Activated T-helper 1 cell treated with anti-CD3 and anti-CD28 coated beads, Interleukin-12 subunit alpha, Interleukin-12 subunit beta, Interleukin-2, Interleukin-4 antibody, amounts not matched to agents 30 ng/mL and 10 ng/mL and 1 ng/mL, durations not matched to agents 14 hours and 24 hours and 36 hours (primary cell): Measurements from ENCODE around the gene LRFN4. TPM values are rescaled to one million over a fixed set of nuclear protein-coding genes. Genes with fewer than 3 reads are reported as not detected.

Experiments used
- DNase-seq: peaks from one replicate; pipeline ENCODE4 v3.0.0; 2021; ENCODE audit warnings: low spot score
- H3K27ac Mint-ChIP-seq: one replicate; pipeline ENCODE4 v1.8.0; 2021; ENCODE audit warnings: mild to moderate bottlenecking, mixed read lengths
- H3K27me3 Mint-ChIP-seq: one replicate; pipeline ENCODE4 v1.8.0; 2022; ENCODE audit warnings: mild to moderate bottlenecking, moderate library complexity, mixed read lengths; ENCODE audit not compliant: insufficient read depth
- H3K36me3 Mint-ChIP-seq: one replicate; pipeline ENCODE4 v1.8.0; 2021; ENCODE audit warnings: low read depth, mixed read lengths
- H3K4me1 Mint-ChIP-seq: one replicate; pipeline ENCODE4 v1.8.0; 2021; ENCODE audit warnings: low read depth, mixed read lengths
- H3K4me3 Mint-ChIP-seq: one replicate; pipeline ENCODE4 v1.8.0; 2021; ENCODE audit warnings: mild to moderate bottlenecking, moderate library complexity, mixed read lengths
- H3K9me3 Mint-ChIP-seq: one replicate; pipeline ENCODE4 v1.8.0; 2021; ENCODE audit warnings: mixed read lengths
- intact Hi-C: fragments of 100-400 bp; cut with micrococcal nuclease; formaldehyde crosslinking; loops from one replicate; pipeline ENCODE4 v1.15.1; 2024
- total RNA-seq: library from RNA; stranded (reverse); gene quantifications from 2 replicates; pipeline ENCODE4 v1.2.3, GENCODE V29; 2022

LRFN4 gene
- total RNA-seq, 1 donor from 2014 or later, result 49.6 TPM

GRCh38 chr11:66840317-66841091, 16.4 kb upstream of the LRFN4 start:
- Mint-ChIP-seq H3K4me1 (peaks cover 34% of the 10 kb centered on the region), H3K27ac (peak overlapping the region; percentile 63), H3K27me3 (no peaks in the 10 kb centered on the region), H3K9me3 (no peaks in the 10 kb centered on the region), H3K36me3 (peaks cover 20% of the 10 kb centered on the region), H3K4me3 (peak overlapping the region; percentile 5)
- intact Hi-C loops, result loop anchor here (10.0 kb wide), 1 partner anchor 394 kb away; no protein-coding TSS in a partner anchor
- DNase-seq, result no peak

- peaks cover 21% of the 10 kb centered on the region for H3K36me3 Mint-ChIP-seq
- peak overlapping the region; percentile 79 for H3K27ac Mint-ChIP-seq
- peaks cover 32% of the 10 kb centered on the region for H3K4me1 Mint-ChIP-seq
- H3K4me3 Mint-ChIP-seq, result peak overlapping the region; percentile 87
- H3K9me3 Mint-ChIP-seq, result no peaks in the 10 kb centered on the region
- no peaks in the 10 kb centered on the region for H3K27me3 Mint-ChIP-seq
- no peak for DNase-seq
- intact Hi-C loops, result loop anchor here (2.0 to 10.0 kb wide), 6 partner anchors 203 to 493 kb away; partner anchors contain the start of genes CCDC87, CCS, DPP3 and PELI3
These were observed 15.0 kb upstream of the LRFN4 start for GRCh38 chr11:66841861-66842260.

GRCh38 chr11:66842501-66842895, 14.4 kb upstream of the LRFN4 start:
- Mint-ChIP-seq H3K27ac (peak overlapping the region; percentile 79), H3K36me3 (peaks cover 21% of the 10 kb centered on the region), H3K27me3 (no peaks in the 10 kb centered on the region), H3K4me1 (peaks cover 32% of the 10 kb centered on the region), H3K4me3 (peak overlapping the region; percentile 87), H3K9me3 (no peaks in the 10 kb centered on the region)
- intact Hi-C loops, result loop anchor here (2.0 to 10.0 kb wide), 6 partner anchors 204 to 494 kb away; partner anchors contain the start of genes CCDC87, CCS, DPP3 and PELI3
- no peak for DNase-seq

GRCh38 chr11:66842896-66843775, 13.7 kb upstream of the LRFN4 start, which contains the start of gene RCE1:
TSS of gene RCE1 (plus strand) at chr11:66843441. CDS start at chr11:66843456, 15 bp downstream.
- peaks cover 21% of the 10 kb centered on the region for H3K36me3 Mint-ChIP-seq
- peak within 1 kb of the TSS; percentile 96 for H3K27ac Mint-ChIP-seq
- H3K4me1 Mint-ChIP-seq, result peaks cover 32% of the 10 kb centered on the region
- peak within 1 kb of the TSS; percentile 90 for H3K4me3 Mint-ChIP-seq
- H3K27me3 Mint-ChIP-seq, result no peaks in the 10 kb centered on the region
- no peaks in the 10 kb centered on the region for H3K9me3 Mint-ChIP-seq
- DNase-seq, result peak; percentile 90
- intact Hi-C loops, result loop anchor here (1.0 to 10.0 kb wide), 11 partner anchors 13 to 494 kb away; partner anchors contain the start of genes CCDC87, CCS, DPP3 and PC

- peak overlapping the region; percentile 96 for H3K27ac Mint-ChIP-seq
- no peaks in the 10 kb centered on the region for H3K27me3 Mint-ChIP-seq
- no peak for DNase-seq
- no peaks in the 10 kb centered on the region for H3K9me3 Mint-ChIP-seq
- intact Hi-C loops, result loop anchor here (1.0 to 10.0 kb wide), 11 partner anchors 12 to 495 kb away; partner anchors contain the start of genes CCDC87, CCS, DPP3 and PC
- peak overlapping the region; percentile 90 for H3K4me3 Mint-ChIP-seq
- H3K4me1 Mint-ChIP-seq, result peaks cover 32% of the 10 kb centered on the region
- H3K36me3 Mint-ChIP-seq, result peaks cover 21% of the 10 kb centered on the region
These were observed 12.9 kb upstream of the LRFN4 start for GRCh38 chr11:66843776-66844495.

GRCh38 chr11:66844496-66845142, 12.2 kb upstream of the LRFN4 start:
- Mint-ChIP-seq H3K9me3 (no peaks in the 10 kb centered on the region), H3K4me1 (peaks cover 32% of the 10 kb centered on the region), H3K4me3 (peak overlapping the region; percentile 90), H3K27ac (peak overlapping the region; percentile 96), H3K36me3 (peaks cover 21% of the 10 kb centered on the region), H3K27me3 (no peaks in the 10 kb centered on the region)
- DNase-seq, result no peak
- intact Hi-C loops, result loop anchor here (10.0 kb wide), 1 partner anchor 390 kb away; no protein-coding TSS in a partner anchor

- peaks cover 19% of the 10 kb centered on the region for H3K36me3 Mint-ChIP-seq
- peaks cover 27% of the 10 kb centered on the region for H3K4me1 Mint-ChIP-seq
- H3K4me3 Mint-ChIP-seq, result peak overlapping the region; percentile 90
- H3K9me3 Mint-ChIP-seq, result no peaks in the 10 kb centered on the region
- H3K27ac Mint-ChIP-seq, result peak overlapping the region; percentile 34
- intact Hi-C loops, result loop anchor here (10.0 kb wide), 1 partner anchor 389 kb away; no protein-coding TSS in a partner anchor
- DNase-seq, result no peak
- H3K27me3 Mint-ChIP-seq, result no peaks in the 10 kb centered on the region
These were observed 11.6 kb upstream of the LRFN4 start for GRCh38 chr11:66845143-66845875.

- Mint-ChIP-seq H3K4me3 (peak overlapping the region; percentile 37), H3K27ac (no peak overlapping the region), H3K36me3 (peaks cover 14% of the 10 kb centered on the region), H3K4me1 (peaks cover 22% of the 10 kb centered on the region), H3K9me3 (no peaks in the 10 kb centered on the region), H3K27me3 (no peaks in the 10 kb centered on the region)
- intact Hi-C loops, result loop anchor here (10.0 kb wide), 1 partner anchor 389 kb away; no protein-coding TSS in a partner anchor
- no peak for DNase-seq
These were observed 11.0 kb upstream of the LRFN4 start for GRCh38 chr11:66845876-66846212.

- intact Hi-C loops, result loop anchor here (10.0 kb wide), 1 partner anchor 388 kb away; no protein-coding TSS in a partner anchor
- DNase-seq, result no peak
- H3K4me3 Mint-ChIP-seq, result no peak overlapping the region
- no peak overlapping the region for H3K27ac Mint-ChIP-seq
- H3K36me3 Mint-ChIP-seq, result peaks cover 14% of the 10 kb centered on the region
- H3K27me3 Mint-ChIP-seq, result no peaks in the 10 kb centered on the region
- no peaks in the 10 kb centered on the region for H3K9me3 Mint-ChIP-seq
- H3K4me1 Mint-ChIP-seq, result peaks cover 18% of the 10 kb centered on the region
These were observed 10.2 kb upstream of the LRFN4 start for GRCh38 chr11:66846671-66847091.

GRCh38 chr11:66847461-66848232, 9.2 kb upstream of the LRFN4 start:
- intact Hi-C loops, result loop anchor here (10.0 kb wide), 1 partner anchor 387 kb away; no protein-coding TSS in a partner anchor
- H3K27ac Mint-ChIP-seq, result no peak overlapping the region
- H3K4me1 Mint-ChIP-seq, result peaks cover 19% of the 10 kb centered on the region
- DNase-seq, result no peak
- no peaks in the 10 kb centered on the region for H3K27me3 Mint-ChIP-seq
- H3K4me3 Mint-ChIP-seq, result no peak overlapping the region
- H3K9me3 Mint-ChIP-seq, result no peaks in the 10 kb centered on the region
- peaks cover 10% of the 10 kb centered on the region for H3K36me3 Mint-ChIP-seq
